H9 (cell line): ENCODE measurements around the gene SMYD1. TPM values are rescaled to one million over a fixed set of nuclear protein-coding genes. Genes with fewer than 3 reads are reported as not detected.
A peak's percentile ranks its signal among the peaks of the same experiment; 100 is the strongest.
"Not testable (repeated sequence)": the region's sequence is repeated elsewhere in the genome, so short reads cannot be mapped to it uniquely, and the experiment has no call there.

Source experiments
- DNase-seq: peaks from one replicate; pipeline ENCODE4 v3.0.0-alpha.2; 2017
- H2AFZ ChIP-seq: one replicate; pipeline ENCODE4 v1.6.1; 2013; ENCODE audit warnings: mild to moderate bottlenecking, low read length, control low read depth, moderate library complexity
- H2AK5ac ChIP-seq: 2 replicates; pipeline ENCODE4 v1.6.1; 2013; ENCODE audit warnings: low read length, control low read depth, mixed read lengths; ENCODE audit not compliant: insufficient read length
- H2BK120ac ChIP-seq: one replicate; pipeline ENCODE4 v1.6.1; 2013; ENCODE audit warnings: low read depth, mild to moderate bottlenecking, low read length, control low read depth, inconsistent platforms; ENCODE audit not compliant: poor library complexity, severe bottlenecking
- H2BK12ac ChIP-seq: 2 replicates; pipeline ENCODE4 v1.6.1; 2013; ENCODE audit warnings: low read length, control low read depth, mixed read lengths, low read depth; ENCODE audit not compliant: insufficient read length
- H2BK15ac ChIP-seq: 2 replicates; pipeline ENCODE4 v1.6.1; 2013; ENCODE audit warnings: low read depth, low read length, control low read depth
- H2BK20ac ChIP-seq: one replicate; pipeline ENCODE4 v1.6.1; 2013; ENCODE audit warnings: low read depth, mild to moderate bottlenecking, low read length, control low read depth, inconsistent platforms; ENCODE audit not compliant: poor library complexity, severe bottlenecking
- H2BK5ac ChIP-seq: 2 replicates; pipeline ENCODE4 v1.6.1; 2013; ENCODE audit warnings: low read length, control low read depth, mixed read lengths; ENCODE audit not compliant: insufficient read length
- H3K14ac ChIP-seq: 2 replicates; pipeline ENCODE4 v1.6.1; 2013; ENCODE audit warnings: low read length, control low read depth; ENCODE audit not compliant: insufficient read depth
- H3K18ac ChIP-seq: 2 replicates; pipeline ENCODE4 v1.6.1; 2013; ENCODE audit warnings: low read depth, mild to moderate bottlenecking, mixed read lengths, low read length, control low read depth; ENCODE audit not compliant: insufficient read length
- H3K23ac ChIP-seq: 2 replicates; pipeline ENCODE4 v1.6.1; 2013; ENCODE audit warnings: low read length, control low read depth, mixed read lengths, low read depth; ENCODE audit not compliant: insufficient read length
- H3K23me2 ChIP-seq: 2 replicates; pipeline ENCODE4 v1.6.1; 2013; ENCODE audit warnings: low read depth, mild to moderate bottlenecking, mixed read lengths, low read length, control low read depth; ENCODE audit not compliant: insufficient read length, poor library complexity, severe bottlenecking
- H3K27ac ChIP-seq: 2 replicates; pipeline ENCODE4 v1.5.1; 2013; ENCODE audit warnings: low read length, control low read depth, mixed read lengths, low read depth; ENCODE audit not compliant: insufficient read length
- H3K27me3 ChIP-seq: 2 replicates; pipeline ENCODE4 v1.6.1; 2013; ENCODE audit warnings: low read length, control low read depth, inconsistent platforms; ENCODE audit not compliant: insufficient read depth
- H3K4ac ChIP-seq: 2 replicates; pipeline ENCODE4 v1.6.1; 2013; ENCODE audit warnings: low read depth, mild to moderate bottlenecking, control low read depth, inconsistent platforms, low read length, moderate library complexity
- H3K4me1 ChIP-seq: 2 replicates; pipeline ENCODE4 v1.6.1; 2013; ENCODE audit warnings: low read length, control low read depth, inconsistent platforms; ENCODE audit not compliant: insufficient read depth
- H3K4me2 ChIP-seq: 2 replicates; pipeline ENCODE4 v1.6.1; 2013; ENCODE audit warnings: low read length, control low read depth, mixed read lengths; ENCODE audit not compliant: insufficient read length, insufficient read depth
- H3K56ac ChIP-seq: 2 replicates; pipeline ENCODE4 v1.6.1; 2013; ENCODE audit warnings: low read depth, mild to moderate bottlenecking, mixed read lengths, low read length, control low read depth; ENCODE audit not compliant: insufficient read length
- H3K79me1 ChIP-seq: 2 replicates; pipeline ENCODE4 v1.6.1; 2013; ENCODE audit warnings: low read depth, mild to moderate bottlenecking, moderate library complexity, low read length, control low read depth, inconsistent platforms; ENCODE audit not compliant: insufficient read depth, poor library complexity, severe bottlenecking
- H3K79me2 ChIP-seq: 2 replicates; pipeline ENCODE4 v1.6.1; 2013; ENCODE audit warnings: low read length, control low read depth, inconsistent platforms; ENCODE audit not compliant: insufficient read depth
- H3K9ac ChIP-seq: 2 replicates; pipeline ENCODE4 v1.6.1; 2013; ENCODE audit warnings: low read length, control low read depth, mixed read lengths; ENCODE audit not compliant: insufficient read length; ENCODE audit errors: extremely low read depth
- H3K9me3 ChIP-seq: one replicate; pipeline ENCODE4 v1.6.1; 2013; ENCODE audit warnings: low read depth, low read length, inconsistent platforms; ENCODE audit not compliant: control insufficient read depth
- H3T11ph ChIP-seq: one replicate; pipeline ENCODE4 v1.6.1; 2013; ENCODE audit warnings: mild to moderate bottlenecking, low read length, control low read depth, inconsistent platforms
- H4K20me1 ChIP-seq: one replicate; pipeline ENCODE4 v1.6.1; 2013; ENCODE audit not compliant: control insufficient read depth, insufficient read length, insufficient read depth
- H4K5ac ChIP-seq: 2 replicates; pipeline ENCODE4 v1.6.1; 2013; ENCODE audit warnings: low read depth, mild to moderate bottlenecking, mixed read lengths, low read length, control low read depth; ENCODE audit not compliant: insufficient read length
- H4K8ac ChIP-seq: replicated peaks from 2 replicates; pipeline ENCODE4 v1.6.1; 2013; ENCODE audit warnings: low read length, control low read depth, mixed read lengths, low read depth; ENCODE audit not compliant: insufficient read length
- H4K91ac ChIP-seq: 2 replicates; pipeline ENCODE4 v1.6.1; 2013; ENCODE audit warnings: low read depth, mild to moderate bottlenecking, moderate library complexity, mixed read lengths, low read length, control low read depth; ENCODE audit not compliant: insufficient read length
- H3K27ac Mint-ChIP-seq, 3 experiments: 2 replicates in 2 of 3; 3 replicates in 1 of 3; pipeline ENCODE4 v1.8.0; 2020 to 2021; ENCODE audit warnings: mixed read lengths in 3 of 3, mild to moderate bottlenecking in 1 of 3, moderate library complexity in 1 of 3
- H3K27me3 Mint-ChIP-seq: 2 replicates; pipeline ENCODE4 v1.8.0; 2021; ENCODE audit warnings: low read depth, mild to moderate bottlenecking, moderate library complexity, mixed read lengths
- H3K36me3 Mint-ChIP-seq, 3 experiments: 2 replicates in 2 of 3; 3 replicates in 1 of 3; pipeline ENCODE4 v1.8.0; 2020 to 2021; ENCODE audit warnings: low read depth in 3 of 3, mixed read lengths in 3 of 3; ENCODE audit not compliant: insufficient read depth in 1 of 3
- H3K4me1 Mint-ChIP-seq, 2 experiments: 2 replicates each; pipeline ENCODE4 v1.8.0; 2020; ENCODE audit warnings: mixed read lengths in 2 of 2
- H3K4me3 Mint-ChIP-seq, 2 experiments: 2 replicates in 1 of 2; 3 replicates in 1 of 2; pipeline ENCODE4 v1.8.0; 2020 to 2021; ENCODE audit warnings: mild to moderate bottlenecking in 2 of 2, mixed read lengths in 2 of 2, moderate library complexity in 1 of 2
- H3K9me3 Mint-ChIP-seq, 2 experiments: 2 replicates in 1 of 2; 3 replicates in 1 of 2; pipeline ENCODE4 v1.8.0; 2020; ENCODE audit warnings: mild to moderate bottlenecking in 2 of 2, mixed read lengths in 2 of 2, moderate library complexity in 1 of 2
- CTCF ChIP-seq: fragments of 200-600 bp; sonication (generic); conservative IDR thresholded peaks from 3 replicates; pipeline ENCODE4 v1.8.0; 2021; ENCODE audit warnings: antibody characterized with exemption, mild to moderate bottlenecking
- WGBS: extraction: QIAGEN DNeasy Blood & Tissue Kit; methylation state at CpG from one replicate; pipeline ENCODE4 v1.1.7; 2013; ENCODE audit warnings: missing lambda C conversion rate, low lambda C conversion rate, mixed read lengths; ENCODE audit not compliant: insufficient read length; ENCODE audit errors: extremely low coverage; 5-methylcytosine and 5-hydroxymethylcytosine counted together
- long read RNA-seq: library from polyadenylated mRNA; unstranded; transcript quantifications from one replicate; pipeline ENCODE4 v2.0.0, GENCODE V29; 2020
- total RNA-seq: library from RNA; stranded (reverse); gene quantifications from 2 replicates; pipeline ENCODE4 v1.2.1, GENCODE V29; 2021

SMYD1 gene
- total RNA-seq: 0.04 TPM in 1 of 2 replicates, not detected in the other
- long read RNA-seq: 0 reads

GRCh38 chr2:88067598-88067997 lies at the start of gene SMYD1:
Gene SMYD1, plus strand, starts transcription at chr2:88067825. Its CDS starts 40 bp downstream, at chr2:88067865.
- H3K4me1 Mint-ChIP-seq: peaks cover 23 to 33% of the 10 kb centered on the region in 2 experiments
- no CpG with 5 or more reads among the region's 8 CpGs for WGBS
- H2AK5ac ChIP-seq: no peak within 1 kb of the TSS
- H3K27me3 ChIP-seq: no peaks in the 10 kb centered on the region
- H3K27ac Mint-ChIP-seq: peak within 1 kb of the TSS in 1 of 3 experiments; percentile 17; a peak in 2 of 7 replicates
- no peaks in the 10 kb centered on the region for H3K79me2 ChIP-seq
- peak within 1 kb of the TSS; percentile 12 for H2BK20ac ChIP-seq
- H3K14ac ChIP-seq: no peak within 1 kb of the TSS
- no peak for DNase-seq
- no peak within 1 kb of the TSS for H2BK15ac ChIP-seq
- no peaks in the 10 kb centered on the region for H3K27me3 Mint-ChIP-seq
- no peak within 1 kb of the TSS for H4K8ac ChIP-seq
- H3K23ac ChIP-seq: no peak within 1 kb of the TSS
- no peaks in the 10 kb centered on the region for H3K23me2 ChIP-seq
- H3K56ac ChIP-seq: no peak within 1 kb of the TSS
- H3K9me3 ChIP-seq: no peaks in the 10 kb centered on the region
- H3K27ac ChIP-seq: no peak within 1 kb of the TSS
- no peak within 1 kb of the TSS for H2BK120ac ChIP-seq
- H3K4me2 ChIP-seq: no peak within 1 kb of the TSS
- no peak within 1 kb of the TSS for H3K9ac ChIP-seq
- H3K9me3 Mint-ChIP-seq: no peaks in the 10 kb centered on the region
- H3K4me3 Mint-ChIP-seq: no peak within 1 kb of the TSS
- H2AFZ ChIP-seq: no peak within 1 kb of the TSS
- no peaks in the 10 kb centered on the region for H3K79me1 ChIP-seq
- H4K91ac ChIP-seq: no peak within 1 kb of the TSS
- no peaks in the 10 kb centered on the region for H3K36me3 Mint-ChIP-seq
- H3K4ac ChIP-seq: no peak within 1 kb of the TSS
- no peak for TF ChIP-seq CTCF
- H3T11ph ChIP-seq: no peak within 1 kb of the TSS
- no peaks in the 10 kb centered on the region for H3K4me1 ChIP-seq
- no peaks in the 10 kb centered on the region for H4K20me1 ChIP-seq
- no peak within 1 kb of the TSS for H3K18ac ChIP-seq
- no peak within 1 kb of the TSS for H2BK12ac ChIP-seq
- H2BK5ac ChIP-seq: no peak within 1 kb of the TSS
- no peak within 1 kb of the TSS for H4K5ac ChIP-seq

GRCh38 chr2:88018077-88018805 lies 49.4 kb upstream of the SMYD1 start:
- H3T11ph ChIP-seq, H4K8ac ChIP-seq, H3K14ac ChIP-seq, H3K56ac ChIP-seq, H2BK12ac ChIP-seq, H3K27me3 ChIP-seq, H3K23ac ChIP-seq, H3K4me1 ChIP-seq, H2BK120ac ChIP-seq, H3K9me3 Mint-ChIP-seq, H3K23me2 ChIP-seq, H2BK5ac ChIP-seq, DNase-seq, H3K79me1 ChIP-seq, H3K4me2 ChIP-seq, H3K36me3 Mint-ChIP-seq, H3K18ac ChIP-seq, H3K27ac Mint-ChIP-seq, H3K9ac ChIP-seq, H2AK5ac ChIP-seq, H4K20me1 ChIP-seq, H4K5ac ChIP-seq, H2BK20ac ChIP-seq, H3K27me3 Mint-ChIP-seq, H3K9me3 ChIP-seq, H3K27ac ChIP-seq, H3K4ac ChIP-seq, H2AFZ ChIP-seq, H4K91ac ChIP-seq, H3K79me2 ChIP-seq, H2BK15ac ChIP-seq: not testable (repeated sequence)
- peaks cover 39 to 42% of the 10 kb centered on the region in 2 experiments for H3K4me1 Mint-ChIP-seq
- peak overlapping the region in 1 of 2 experiments; percentile 96; a peak in 1 of 5 replicates for H3K4me3 Mint-ChIP-seq
- WGBS: no CpG with 5 or more reads among the region's 11 CpGs
